ENCODE results near the gene GLS.

GRCh38 chr2:190882411-190882766 lies 1.8 kb downstream of the GLS start:
- TF ChIP-seq CTCF (IDR thresholded peaks at IDR 0.05; ENCODE audit: insufficient read depth, low read length), result no peak
- TF ChIP-seq POLR2AphosphoS5 (IDR thresholded peaks at IDR 0.05; ENCODE audit: low read depth), result no peak
- TF ChIP-seq GABPA (IDR thresholded peaks at IDR 0.05; ENCODE audit: low read depth), result no peak
